DOHH2 (cell line): ENCODE results near the gene MRPS31.

Experiments used
- EZH2phosphoT487 ChIP-seq: fragments of 200-600 bp; sonication (generic); IDR thresholded peaks from 2 replicates; pipeline ENCODE4 v1.6.1; 2017; ENCODE audit warnings: borderline replicate concordance, mild to moderate bottlenecking, antibody characterized with exemption, low read length, moderate library complexity, mixed read lengths
- TF ChIP-seq, protein P1 (sequence below): fragments of 200-600 bp; sonication (generic); IDR thresholded peaks from one replicate; pipeline ENCODE4 v1.5.1; 2014; ENCODE audit warnings: antibody characterized with exemption, mild to moderate bottlenecking, low read depth, low read length; ENCODE audit not compliant: poor library complexity, severe bottlenecking

DNA sequence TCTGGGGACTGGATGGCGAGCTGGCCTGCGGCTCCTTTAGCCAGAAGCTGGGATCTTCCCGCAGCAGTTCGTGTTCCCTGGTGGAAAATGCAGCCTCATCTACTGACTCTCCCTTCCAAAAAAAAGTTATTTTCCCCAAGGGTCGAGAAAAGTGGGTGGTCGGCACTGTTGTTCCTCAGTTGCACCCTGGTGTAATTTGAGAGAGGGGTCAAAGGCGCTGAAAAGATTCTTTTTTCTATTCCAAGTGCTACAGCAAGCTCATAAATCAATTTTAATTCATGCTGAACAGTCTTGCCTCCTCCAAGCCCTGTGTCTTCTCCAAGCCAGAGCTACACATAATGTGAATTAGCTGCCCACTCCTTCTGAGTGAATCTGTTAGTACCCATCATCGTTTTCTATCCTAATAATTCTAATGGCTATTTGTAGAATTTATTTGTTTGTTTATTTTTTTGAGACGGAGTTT is 19.2 kb upstream of the MRPS31 start:
- TF ChIP-seq, protein P1, sequence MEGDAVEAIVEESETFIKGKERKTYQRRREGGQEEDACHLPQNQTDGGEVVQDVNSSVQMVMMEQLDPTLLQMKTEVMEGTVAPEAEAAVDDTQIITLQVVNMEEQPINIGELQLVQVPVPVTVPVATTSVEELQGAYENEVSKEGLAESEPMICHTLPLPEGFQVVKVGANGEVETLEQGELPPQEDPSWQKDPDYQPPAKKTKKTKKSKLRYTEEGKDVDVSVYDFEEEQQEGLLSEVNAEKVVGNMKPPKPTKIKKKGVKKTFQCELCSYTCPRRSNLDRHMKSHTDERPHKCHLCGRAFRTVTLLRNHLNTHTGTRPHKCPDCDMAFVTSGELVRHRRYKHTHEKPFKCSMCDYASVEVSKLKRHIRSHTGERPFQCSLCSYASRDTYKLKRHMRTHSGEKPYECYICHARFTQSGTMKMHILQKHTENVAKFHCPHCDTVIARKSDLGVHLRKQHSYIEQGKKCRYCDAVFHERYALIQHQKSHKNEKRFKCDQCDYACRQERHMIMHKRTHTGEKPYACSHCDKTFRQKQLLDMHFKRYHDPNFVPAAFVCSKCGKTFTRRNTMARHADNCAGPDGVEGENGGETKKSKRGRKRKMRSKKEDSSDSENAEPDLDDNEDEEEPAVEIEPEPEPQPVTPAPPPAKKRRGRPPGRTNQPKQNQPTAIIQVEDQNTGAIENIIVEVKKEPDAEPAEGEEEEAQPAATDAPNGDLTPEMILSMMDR, result no peak
- TF ChIP-seq EZH2phosphoT487, result no peak
